NCI-H1417 treated with DMSO at 0.1 percent for 48 hours (cell line): Measurements from ENCODE around the gene ACMSD.
"Not testable (repeated sequence)": the region's sequence is repeated elsewhere in the genome, so short reads cannot be mapped to it uniquely, and the experiment has no call there.

Source experiments
- DNase-seq: peaks from one replicate; lab custom pipeline; 2025; lab: John Stamatoyannopoulos, UW

The ACMSD gene

GRCh38 chr2:134852518-134852917, 14.1 kb downstream of the ACMSD start:
- DNase-seq: no peak

GRCh38 chr2:134855709-134856108, 17.3 kb downstream of the ACMSD start:
- DNase-seq: no peak

- DNase-seq: no peak
Observed at GRCh38 chr2:134858245-134858644, 19.8 kb downstream of the ACMSD start.

GRCh38 chr2:134861173-134861572, 22.8 kb downstream of the ACMSD start:
- DNase-seq: no peak

- DNase-seq: no peak
Observed at GRCh38 chr2:134862069-134862468, 23.7 kb downstream of the ACMSD start.

- no peak for DNase-seq
Observed at GRCh38 chr2:134862674-134863073, 24.3 kb downstream of the ACMSD start.

- DNase-seq: no peak
Observed at GRCh38 chr2:134863446-134863845, 25.0 kb downstream of the ACMSD start.

- DNase-seq: no peak
Observed at GRCh38 chr2:134865067-134865787, 26.8 kb downstream of the ACMSD start.

GRCh38 chr2:134866498-134867099, 28.2 kb downstream of the ACMSD start:
- no peak for DNase-seq

- no peak for DNase-seq
Observed at GRCh38 chr2:134869946-134870736, 31.7 kb downstream of the ACMSD start.

- DNase-seq: no peak
Observed at GRCh38 chr2:134873152-134873551, 34.7 kb downstream of the ACMSD start.

GRCh38 chr2:134875309-134875708, 36.9 kb downstream of the ACMSD start:
- DNase-seq: no peak

- DNase-seq: no peak
Observed at GRCh38 chr2:134882773-134883172, 44.4 kb downstream of the ACMSD start.

GRCh38 chr2:134883552-134884293, 45.3 kb downstream of the ACMSD start:
- DNase-seq: no peak

- DNase-seq: no peak
Observed at GRCh38 chr2:134884435-134884834, 46.0 kb downstream of the ACMSD start.

GRCh38 chr2:134892282-134893035, 54.0 kb downstream of the ACMSD start:
- DNase-seq: no peak

- DNase-seq: no peak
Observed at GRCh38 chr2:134897932-134898331, 59.5 kb downstream of the ACMSD start.

- no peak for DNase-seq
Observed at GRCh38 chr2:134899204-134899603, 60.8 kb downstream of the ACMSD start.

GRCh38 chr2:134900151-134900550, 61.7 kb downstream of the ACMSD start:
- no peak for DNase-seq

- not testable (repeated sequence) for DNase-seq
Observed at GRCh38 chr2:134903701-134904100, 65.3 kb downstream of the ACMSD start.

- DNase-seq: no peak
Observed at GRCh38 chr2:134905168-134905567, 66.8 kb downstream of the ACMSD start.

GRCh38 chr2:134906726-134907125, 68.3 kb downstream of the ACMSD start:
- no peak for DNase-seq
